Measurements from ENCODE around the gene PRCP. TPM values are rescaled to one million over a fixed set of nuclear protein-coding genes. Genes with fewer than 3 reads are reported as not detected.
A peak's percentile ranks its signal among the peaks of the same experiment; 100 is the strongest.

PRCP gene
- total RNA-seq, 1 donor from 2014 or later: 66.3 TPM

DNA sequence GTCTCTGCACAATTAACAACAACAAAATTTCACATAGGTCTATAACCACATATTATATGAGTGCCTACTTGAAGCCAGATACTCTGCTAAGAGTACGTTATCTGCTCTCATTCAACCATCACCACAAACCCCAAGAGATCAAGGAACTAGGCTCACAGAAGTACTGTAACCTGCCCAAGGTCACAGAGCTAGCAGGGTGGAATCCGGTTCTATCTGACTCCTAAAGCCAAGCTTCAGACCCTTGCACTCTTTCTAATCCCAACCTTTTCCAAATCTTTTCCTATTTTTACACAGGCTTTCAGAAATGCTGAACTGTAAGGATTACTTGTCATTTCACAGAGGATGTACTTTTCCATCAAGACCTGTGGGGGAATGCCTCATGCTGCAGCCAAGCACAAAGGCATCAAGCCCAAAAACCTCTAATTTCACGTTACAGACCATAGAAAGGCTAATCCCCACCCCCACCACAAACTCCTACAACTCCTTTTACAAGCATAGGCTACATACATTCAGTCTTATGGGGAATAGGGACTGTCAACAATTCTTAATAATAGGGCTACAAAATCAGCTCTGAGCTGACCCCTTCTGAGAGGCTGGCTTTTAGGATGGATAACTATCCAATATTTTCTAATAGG, 927 bp downstream of the PRCP start:
- Mint-ChIP-seq H3K27me3 (no peaks in the 10 kb centered on the region), H3K36me3 (ENCODE audit: insufficient read depth) (peaks cover 1% of the 10 kb centered on the region), H3K4me1 (ENCODE audit: low read depth) (peaks cover 27% of the 10 kb centered on the region), H3K4me3 (ENCODE audit: low read depth) (peak overlapping the region; percentile 97), H3K27ac (peak overlapping the region; percentile 97), H3K9me3 (ENCODE audit: low read depth) (no peaks in the 10 kb centered on the region)
- no peak for DNase-seq (ENCODE audit: low spot score, unreplicated experiment)
- TF ChIP-seq CTCF (IDR thresholded peaks at IDR 0.05; ENCODE audit: unreplicated experiment): no peak

- Mint-ChIP-seq H3K36me3 (ENCODE audit: insufficient read depth) (peaks cover 1% of the 10 kb centered on the region), H3K4me3 (ENCODE audit: low read depth) (peak overlapping the region; percentile 12), H3K27ac (no peak overlapping the region), H3K4me1 (ENCODE audit: low read depth) (peaks cover 27% of the 10 kb centered on the region), H3K9me3 (ENCODE audit: low read depth) (no peaks in the 10 kb centered on the region), H3K27me3 (no peaks in the 10 kb centered on the region)
- no peak for TF ChIP-seq CTCF (IDR thresholded peaks at IDR 0.05; ENCODE audit: unreplicated experiment)
- no peak for DNase-seq (ENCODE audit: low spot score, unreplicated experiment)
Observed at GRCh38 chr11:82898241-82898640, 2.0 kb downstream of the PRCP start.

DNA sequence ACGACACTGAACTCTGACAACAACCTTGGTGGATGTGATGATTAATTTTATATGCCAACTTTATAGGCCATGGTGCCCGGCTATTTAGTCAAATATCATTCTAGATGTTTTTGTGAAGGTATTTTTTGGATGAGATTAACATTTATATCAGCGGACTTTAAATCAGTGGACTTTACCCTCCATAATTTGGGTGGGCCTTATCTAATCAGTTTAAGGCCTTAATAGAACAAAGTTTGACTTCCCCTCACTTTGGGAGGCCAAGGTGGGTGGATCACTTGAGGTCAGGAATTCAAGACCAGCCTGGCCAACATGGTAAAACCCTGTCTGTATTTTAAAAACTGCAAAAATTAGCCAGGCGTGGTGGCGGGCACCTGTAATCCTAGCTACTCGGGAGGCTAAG, 4.0 kb downstream of the PRCP start:
- Mint-ChIP-seq H3K27ac (no peak overlapping the region), H3K4me1 (ENCODE audit: low read depth) (peaks cover 21% of the 10 kb centered on the region), H3K4me3 (ENCODE audit: low read depth) (no peak overlapping the region), H3K27me3 (no peaks in the 10 kb centered on the region), H3K36me3 (ENCODE audit: insufficient read depth) (peaks cover 1% of the 10 kb centered on the region), H3K9me3 (ENCODE audit: low read depth) (no peaks in the 10 kb centered on the region)
- no peak for DNase-seq (ENCODE audit: low spot score, unreplicated experiment)
- TF ChIP-seq CTCF (IDR thresholded peaks at IDR 0.05; ENCODE audit: unreplicated experiment): no peak

DNA sequence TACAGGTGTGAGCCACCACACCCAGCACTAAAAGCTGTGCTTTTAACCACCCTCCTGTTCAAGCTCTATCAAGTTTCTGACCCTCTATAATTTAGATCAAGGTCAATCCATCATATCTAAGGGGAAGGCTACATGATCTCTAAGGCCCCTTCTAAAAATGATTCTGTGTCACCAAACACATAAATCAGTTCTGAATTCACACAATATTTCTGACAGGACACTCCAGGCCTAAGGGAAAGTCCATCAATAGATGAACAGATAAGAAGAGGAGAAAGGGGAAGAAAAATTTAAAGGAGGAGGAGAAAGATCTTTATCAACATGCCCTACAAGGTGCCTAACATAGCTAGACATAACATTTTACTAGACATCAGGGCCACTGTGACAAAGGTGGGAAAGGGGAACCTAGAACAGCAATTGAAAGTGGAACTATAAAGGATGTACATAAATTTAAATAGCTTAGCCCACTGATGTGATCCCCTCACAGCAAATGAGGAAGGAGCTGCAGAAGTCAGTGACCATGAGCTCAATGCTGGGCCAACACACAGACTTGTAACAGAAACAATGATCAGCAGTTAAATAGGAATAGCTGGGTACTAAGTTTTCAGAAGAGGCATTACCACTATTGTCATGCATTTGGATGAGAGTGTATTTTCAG, 4.7 kb downstream of the PRCP start:
- no peak for TF ChIP-seq CTCF (IDR thresholded peaks at IDR 0.05; ENCODE audit: unreplicated experiment)
- DNase-seq (ENCODE audit: low spot score, unreplicated experiment): no peak
- Mint-ChIP-seq H3K4me3 (ENCODE audit: low read depth) (no peak overlapping the region), H3K27me3 (no peaks in the 10 kb centered on the region), H3K4me1 (ENCODE audit: low read depth) (peaks cover 20% of the 10 kb centered on the region), H3K27ac (peak overlapping the region; percentile 11), H3K36me3 (ENCODE audit: insufficient read depth) (peaks cover 1% of the 10 kb centered on the region), H3K9me3 (ENCODE audit: low read depth) (no peaks in the 10 kb centered on the region)

- H3K4me3 Mint-ChIP-seq (ENCODE audit: low read depth): no peak overlapping the region
Observed at GRCh38 chr11:82892611-82893169, 7.5 kb downstream of the PRCP start.

More at GRCh38 chr11:82892611-82893169, 7.5 kb downstream of the PRCP start:
- no peaks in the 10 kb centered on the region for H3K9me3 Mint-ChIP-seq (ENCODE audit: low read depth)
- no peak overlapping the region for H3K27ac Mint-ChIP-seq
- peaks cover 1% of the 10 kb centered on the region for H3K36me3 Mint-ChIP-seq (ENCODE audit: insufficient read depth)
- no peak for TF ChIP-seq CTCF (IDR thresholded peaks at IDR 0.05; ENCODE audit: unreplicated experiment)
- peaks cover 9% of the 10 kb centered on the region for H3K4me1 Mint-ChIP-seq (ENCODE audit: low read depth)
- no peak for DNase-seq (ENCODE audit: low spot score, unreplicated experiment)
- no peaks in the 10 kb centered on the region for H3K27me3 Mint-ChIP-seq
